K562 (cell line): ENCODE data around the gene PCCA. TPM values are rescaled to one million over a fixed set of nuclear protein-coding genes. Genes with fewer than 3 reads are reported as not detected.

Experiments used
- ATAC-seq: fragments of 200-7000 bp; cut with Tn5 transposase; 3 replicates; pipeline ENCODE4 v1.9.1; 2020; ENCODE audit warnings: moderate library complexity
- BruUV-seq: library from RNA; stranded (reverse); fragments of 400-500 nt; replicated peaks from 2 replicates; lab custom pipeline; 2021; lab: Mats Ljungman, UMichigan
- CTCF ChIA-PET: fragments of 300-600 bp; formaldehyde crosslinking; extraction: SDS; loops from one replicate; lab custom pipeline; 2021; ENCODE audit warnings: low intra/inter-chr PET ratio; lab: Yijun Ruan, JAX
- POLR2A ChIA-PET: fragments of 300-600, 350-650 bp; sonication (Branson Sonifier 250); formaldehyde crosslinking; extraction: SDS; loops from one replicate; lab custom pipeline; 2021; ENCODE audit warnings: antibody characterized with exemption, inconsistent platforms; lab: Yijun Ruan, JAX
- DNase-seq, 4 experiments: peaks; one replicate each; pipeline versions ENCODE4 v3.0.0 to v3.0.0-alpha.2; 2011 to 2018; ENCODE audit warnings: low spot score in 3 of 4, mixed read lengths in 3 of 4; ENCODE audit errors: extremely low read depth in 1 of 4
- FAIRE-seq: peaks from 2 replicates; lab custom pipeline; 2011; peaks lifted over from hg19 to GRCh38; lab: Jason Lieb, UNC
- H2AFZ ChIP-seq: 2 replicates; pipeline ENCODE4 v1.6.0; 2011; ENCODE audit warnings: low read depth, low read length, control low read depth, inconsistent platforms
- H3K27ac ChIP-seq: fragments of 200-600 bp; 3 replicates; pipeline ENCODE4 v1.8.0; 2011; ENCODE audit warnings: low read depth, mild to moderate bottlenecking, control low read depth, inconsistent platforms, low read length, moderate library complexity, mixed read lengths; ENCODE audit errors: extremely low read depth
- H3K27me3 ChIP-seq, 2 experiments: fragments of 300-600 bp in 1 of 2; 2 replicates in 1 of 2; 3 replicates in 1 of 2; pipeline versions ENCODE4 v1.6.0 to v1.8.0; 2011; ENCODE audit warnings: inconsistent platforms in 2 of 2, low read length in 2 of 2, mild to moderate bottlenecking in 1 of 2, mixed read lengths in 1 of 2, moderate library complexity in 1 of 2; ENCODE audit not compliant: control insufficient read depth in 2 of 2, insufficient read depth in 2 of 2
- H3K36me3 ChIP-seq: fragments of 300-600 bp; 3 replicates; pipeline ENCODE4 v1.8.0; 2011; ENCODE audit warnings: mild to moderate bottlenecking, low read length, inconsistent platforms; ENCODE audit not compliant: control insufficient read depth, insufficient read depth
- H3K4me1 ChIP-seq, 2 experiments: fragments of 200-600 bp in 1 of 2; replicated peaks in 1 of 2; 2 replicates in 1 of 2; 3 replicates in 1 of 2; pipeline versions ENCODE4 v1.5.1 to v1.8.0; 2011; ENCODE audit warnings: inconsistent platforms in 2 of 2, low read length in 2 of 2, mild to moderate bottlenecking in 1 of 2, mixed read lengths in 1 of 2, moderate library complexity in 1 of 2; ENCODE audit not compliant: control insufficient read depth in 2 of 2, insufficient read depth in 2 of 2
- H3K4me2 ChIP-seq: 2 replicates; pipeline ENCODE4 v1.6.1; 2011; ENCODE audit warnings: low read length, control low read depth, inconsistent platforms, mixed read lengths; ENCODE audit not compliant: insufficient read depth
- H3K4me3 ChIP-seq: fragments of 200-600 bp; sonication (generic), shearing (Covaris generic); 2 replicates; pipeline ENCODE4 v1.5.1; 2016; ENCODE audit warnings: control low read depth, inconsistent platforms
- H3K79me2 ChIP-seq: fragments of 200-600 bp; 3 replicates; pipeline ENCODE4 v1.8.0; 2011; ENCODE audit warnings: low read length, inconsistent platforms; ENCODE audit not compliant: control insufficient read depth, insufficient read depth
- H3K9ac ChIP-seq, 2 experiments: 2 replicates each; pipeline versions ENCODE4 v1.6.0 to v1.6.1; 2011; ENCODE audit warnings: low read depth in 2 of 2, low read length in 2 of 2, control low read depth in 1 of 2, inconsistent platforms in 1 of 2, mild to moderate bottlenecking in 1 of 2, mixed read lengths in 1 of 2; ENCODE audit not compliant: insufficient read depth in 1 of 2
- H3K9me1 ChIP-seq: one replicate; pipeline ENCODE4 v1.6.0; 2011; ENCODE audit warnings: inconsistent platforms, mild to moderate bottlenecking, low read length, moderate library complexity; ENCODE audit not compliant: control insufficient read depth, insufficient read depth
- H3K9me3 ChIP-seq: replicated peaks from 2 replicates; pipeline ENCODE4 v1.5.1; 2011; ENCODE audit warnings: low read depth, low read length, inconsistent platforms; ENCODE audit not compliant: control insufficient read depth, insufficient read depth
- H4K20me1 ChIP-seq: replicated peaks from 2 replicates; pipeline ENCODE4 v1.6.1; 2011; ENCODE audit warnings: low read length, inconsistent platforms, mixed read lengths; ENCODE audit not compliant: control insufficient read depth, insufficient read depth
- BRD4 ChIP-seq: fragments of 200-600 bp; sonication (generic); IDR thresholded peaks from 2 replicates; pipeline ENCODE4 v1.6.1; 2017; ENCODE audit warnings: inconsistent platforms
- EZH2 ChIP-seq: IDR thresholded peaks from 2 replicates; pipeline ENCODE4 v1.6.1; 2012; ENCODE audit warnings: low read depth, mild to moderate bottlenecking, inconsistent platforms, low read length, borderline replicate concordance
- MYNN ChIP-seq, 2 experiments: sonication (generic); formaldehyde crosslinking in 1 of 2; IDR thresholded peaks; 2 replicates each; pipeline versions ENCODE4 v1.5.0 to v1.6.1; 2016 to 2020; ENCODE audit warnings: antibody characterized with exemption in 1 of 2, missing genetic modification reagents in 1 of 2
- RBM14 ChIP-seq: fragments of 200-400 bp; formaldehyde crosslinking; IDR thresholded peaks from 2 replicates; pipeline ENCODE4 v1.6.1; 2018; ENCODE audit warnings: low read depth, mild to moderate bottlenecking, low read length, moderate library complexity, borderline replicate concordance; ENCODE audit not compliant: insufficient read depth
- RBM25 ChIP-seq: fragments of 200-400 bp; formaldehyde crosslinking; IDR thresholded peaks from 2 replicates; pipeline ENCODE4 v1.6.1; 2018; ENCODE audit warnings: low read length, low read depth, moderate library complexity; ENCODE audit not compliant: severe bottlenecking
- STAT5A ChIP-seq: IDR thresholded peaks from 2 replicates; pipeline ENCODE4 v1.6.1; 2012; ENCODE audit warnings: low read length, inconsistent platforms, borderline replicate concordance
- STAT6 ChIP-seq: sonication (generic); formaldehyde crosslinking; IDR thresholded peaks from 2 replicates; pipeline ENCODE4 v1.8.1; 2023; ENCODE audit warnings: mild to moderate bottlenecking, missing genetic modification reagents
- TBL1XR1 ChIP-seq, 2 experiments: IDR thresholded peaks; 2 replicates each; pipeline ENCODE4 v1.6.1; 2012; ENCODE audit warnings: improper control_type of control experiment in 2 of 2, low read length in 2 of 2, mild to moderate bottlenecking in 1 of 2
- ZNF280B ChIP-seq: fragments of 250-450 bp; sonication (Bioruptor Pico); IDR thresholded peaks from 2 replicates; pipeline ENCODE4 v1.5.1; 2021; ENCODE audit warnings: mild to moderate bottlenecking
- ZNF511 ChIP-seq: sonication (generic); formaldehyde crosslinking; IDR thresholded peaks from 2 replicates; pipeline ENCODE4 v1.8.0; 2022; ENCODE audit warnings: mild to moderate bottlenecking, missing genetic modification reagents
- ZNF644 ChIP-seq: fragments of 200-800 bp; sonication (Bioruptor generic); IDR thresholded peaks from 2 replicates; pipeline ENCODE4 v1.6.1; 2016; ENCODE audit warnings: low read depth, missing genetic modification characterization, missing compliant biosample characterization
- ZNF79 ChIP-seq: fragments of 250-450 bp; sonication (Bioruptor Pico); IDR thresholded peaks from 2 replicates; pipeline ENCODE4 v1.4.0; 2020; ENCODE audit warnings: low read depth, mild to moderate bottlenecking, moderate library complexity
- WGBS: fragments of 100-300 bp; shearing (Covaris generic); methylation state at CpG from one replicate; pipeline ENCODE4 v1.1.6; 2016; ENCODE audit warnings: low coverage, mixed read lengths; ENCODE audit not compliant: insufficient coverage; ENCODE audit errors: missing lambda C conversion rate; 5-methylcytosine and 5-hydroxymethylcytosine counted together
- in situ Hi-C: fragments of 300-500 bp; cut with MboI; formaldehyde crosslinking; loops from 4 replicates; pipeline ENCODE4 v1.15.0; 2018; ENCODE audit warnings: inconsistent platforms, mixed read lengths
- intact Hi-C: fragments of 100-400 bp; cut with micrococcal nuclease; formaldehyde crosslinking; loops from 2 replicates; pipeline ENCODE4 v1.14.2; 2022
- polyA plus RNA-seq, 8 experiments: library from polyadenylated mRNA; depleted of rRNA in 4 of 8; stranded (reverse) in 5 of 8; unstranded in 3 of 8; fragments of >200 nt; fragmentation: Nextera tagmentation in 2 of 8; fragmentation: Illumina TruSeq in 1 of 8; extraction: Ambion mirVana in 2 of 8; extraction: Trizol in 1 of 8; gene quantifications; 2 replicates each; pipeline versions ENCODE4 v1.2.1 to v1.2.3, GENCODE V29; 2011 to 2014; ENCODE audit warnings: inconsistent platforms in 1 of 8, missing spikeins in 1 of 8
- total RNA-seq, 7 experiments: library from RNA; depleted of rRNA in 6 of 7; stranded (reverse); fragments of >200 nt in 6 of 7; fragmentation: Illumina TruSeq in 2 of 7; extraction: Trizol in 2 of 7; gene quantifications; 2 replicates each; pipeline versions ENCODE4 v1.2.1 to v1.2.3, GENCODE V29; 2011 to 2021; ENCODE audit warnings: low replicate concordance in 1 of 7

Gene PCCA
- total and polyA plus RNA-seq, 9 of the 15 experiments (the other 6 are each of a cell fraction or from before 2014, with no cell fraction given) = 5.2 to 14.1 (median 9.7) TPM

DNA sequence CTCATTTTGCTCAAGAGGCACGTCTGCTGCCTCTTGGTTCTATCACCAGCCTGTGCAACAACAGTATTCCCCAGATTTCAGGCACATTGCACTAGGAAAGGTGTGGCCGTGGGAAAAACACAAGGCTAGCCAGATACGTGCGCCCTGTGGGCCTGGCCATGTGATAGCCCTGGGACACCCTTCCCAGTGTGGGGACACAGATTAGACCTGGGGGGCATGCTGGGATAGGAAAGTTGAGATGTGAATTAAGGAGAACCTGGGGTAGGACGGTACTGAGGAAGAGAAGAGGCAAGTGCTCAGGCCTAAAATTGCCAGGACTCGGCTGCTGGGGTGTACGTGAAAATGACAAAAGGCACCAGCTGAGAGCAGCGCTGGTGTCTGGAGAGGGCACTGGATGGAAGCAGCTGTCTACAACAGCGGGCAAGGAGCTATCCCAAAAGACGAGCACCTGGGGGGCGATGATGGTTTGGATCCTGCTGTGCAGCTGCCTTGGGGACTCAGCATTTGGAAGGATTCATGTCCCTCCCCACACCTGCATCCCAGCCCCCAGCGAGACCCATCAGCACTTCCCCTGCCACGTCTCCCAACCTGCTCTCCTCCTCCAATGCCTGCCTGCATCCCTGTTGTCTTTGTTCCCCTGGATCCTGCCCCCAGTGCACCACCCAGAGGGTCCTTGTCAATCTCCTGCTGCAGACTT is 445.4 kb downstream of the PCCA start (continued):
- TF ChIP-seq ZNF280B (CRISPR knock-in tag) (no peak), ZNF79 (CRISPR knock-in tag) (no peak), RBM25 (no peak), RBM14 (no peak), STAT5A (no peak)

GRCh38 chr13:100534911-100535310 is 446.0 kb downstream of the PCCA start:
- Histone ChIP-seq H3K36me3 (no peaks in the 10 kb centered on the region), H3K9ac (no peak overlapping the region), H3K9me3 (no peaks in the 10 kb centered on the region), H3K79me2 (no peaks in the 10 kb centered on the region), H3K4me1 (no peaks in the 10 kb centered on the region; a peak in 1 of 5 replicates), H3K4me3 (no peak overlapping the region), H3K27ac (no peak overlapping the region), H3K9me1 (no peaks in the 10 kb centered on the region), H2AFZ (no peak overlapping the region), H3K4me2 (no peak overlapping the region), H4K20me1 (no peaks in the 10 kb centered on the region), H3K27me3 (peaks cover 0 to 12% of the 10 kb centered on the region in 2 experiments; a peak in 3 of 5 replicates)
- no TSS peak for BruUV-seq
- no peak for DNase-seq
- in situ Hi-C loops = loop anchor here (25.0 kb wide), 1 partner anchor 873 kb away; no protein-coding TSS in a partner anchor
- ATAC-seq = no peak
- POLR2A ChIA-PET = no interaction called here
- TF ChIP-seq STAT6 (CRISPR knock-in tag) (no peak), MYNN (IDR thresholded peaks at IDR 0.05) (no peak), MYNN (CRISPR knock-in tag; IDR thresholded peaks at IDR 0.05) (no peak), ZNF511 (CRISPR knock-in tag) (no peak), ZNF644 (tag) (no peak), EZH2 (no peak), TBL1XR1 (IDR thresholded peaks at IDR 0.05; ENCODE audit: low read length in 2 of 2) (no peak), BRD4 (no peak)
- FAIRE-seq = no peak
- 40% methylated on average over 6 of the region's 6 CpGs for WGBS
- CTCF ChIA-PET = no interaction called here
- intact Hi-C loops = no loop called here
